Endodermal cell (in vitro differentiated cells): Measurements from ENCODE around the gene DAND5. TPM values are rescaled to one million over a fixed set of nuclear protein-coding genes. Genes with fewer than 3 reads are reported as not detected.

Experiments used
- DNase-seq: peaks from one replicate; pipeline ENCODE4 v3.0.0-alpha.2; 2017
- H3K27ac ChIP-seq: 2 replicates; pipeline ENCODE4 v1.5.1; 2013; ENCODE audit warnings: mild to moderate bottlenecking, low read depth, low read length, moderate library complexity
- H3K27me3 ChIP-seq: 2 replicates; pipeline ENCODE4 v1.6.1; 2013; ENCODE audit warnings: mild to moderate bottlenecking, low read length, moderate library complexity; ENCODE audit not compliant: insufficient read depth, control insufficient read depth, poor library complexity, severe bottlenecking
- H3K36me3 ChIP-seq: 2 replicates; pipeline ENCODE4 v1.7.0; 2013; ENCODE audit warnings: mild to moderate bottlenecking, low read length, moderate library complexity; ENCODE audit not compliant: control insufficient read depth, insufficient read depth
- H3K4me1 ChIP-seq: one replicate; pipeline ENCODE4 v1.7.0; 2013; ENCODE audit warnings: low read length; ENCODE audit not compliant: control insufficient read depth, insufficient read depth
- H3K4me3 ChIP-seq: 2 replicates; pipeline ENCODE4 v1.5.1; 2013; ENCODE audit warnings: mild to moderate bottlenecking, low read length, moderate library complexity
- H3K9ac ChIP-seq: 2 replicates; pipeline ENCODE4 v1.6.1; 2013; ENCODE audit warnings: mild to moderate bottlenecking, low read length, moderate library complexity; ENCODE audit not compliant: poor library complexity, severe bottlenecking; ENCODE audit errors: extremely low read depth
- H3K9me3 ChIP-seq: 2 replicates; pipeline ENCODE4 v1.6.1; 2013; ENCODE audit warnings: mild to moderate bottlenecking, low read length, moderate library complexity; ENCODE audit not compliant: control insufficient read depth
- H3K27ac Mint-ChIP-seq: 2 replicates; pipeline ENCODE4 v1.8.0; 2020; ENCODE audit warnings: mixed read lengths
- H3K27me3 Mint-ChIP-seq: 2 replicates; pipeline ENCODE4 v1.8.0; 2021; ENCODE audit warnings: mild to moderate bottlenecking, mixed read lengths; ENCODE audit not compliant: insufficient read depth
- H3K36me3 Mint-ChIP-seq: 2 replicates; pipeline ENCODE4 v1.8.0; 2020; ENCODE audit warnings: low read depth, mixed read lengths
- H3K4me1 Mint-ChIP-seq: 2 replicates; pipeline ENCODE4 v1.8.0; 2020; ENCODE audit warnings: mixed read lengths
- H3K4me3 Mint-ChIP-seq: 2 replicates; pipeline ENCODE4 v1.8.0; 2020; ENCODE audit warnings: mild to moderate bottlenecking, moderate library complexity, mixed read lengths
- H3K9me3 Mint-ChIP-seq: 2 replicates; pipeline ENCODE4 v1.8.0; 2020; ENCODE audit warnings: mild to moderate bottlenecking, mixed read lengths
- WGBS, 2 experiments: methylation state at CpG; one replicate each; pipeline versions ENCODE4 v1.1.5 to v1.1.7; 2013; ENCODE audit warnings: missing lambda C conversion rate in 2 of 2, mixed read lengths in 1 of 2; ENCODE audit not compliant: insufficient coverage in 1 of 2, insufficient read length in 1 of 2; 5-methylcytosine and 5-hydroxymethylcytosine counted together
- total RNA-seq, 2 donors: library from RNA; stranded (reverse); fragmentation: NEBNext Ultra II Directional in 1 of 2; extraction: Animal tissue kit (Norgen Biotek cat#: 25700) in 1 of 2; gene quantifications; 2 replicates in 1 of 2; 3 replicates in 1 of 2; pipeline ENCODE4 v1.2.1, GENCODE V29; 2021
- TF ChIP-seq, protein P1 (sequence below): fragments of 200-600 bp; sonication (generic); conservative IDR thresholded peaks from 2 replicates; pipeline ENCODE4 v1.5.0; 2021; ENCODE audit warnings: antibody characterized with exemption, mild to moderate bottlenecking

The DAND5 gene
- total RNA-seq, 2 donors from 2014 or later: 0.13 to 0.40 TPM

DNA sequence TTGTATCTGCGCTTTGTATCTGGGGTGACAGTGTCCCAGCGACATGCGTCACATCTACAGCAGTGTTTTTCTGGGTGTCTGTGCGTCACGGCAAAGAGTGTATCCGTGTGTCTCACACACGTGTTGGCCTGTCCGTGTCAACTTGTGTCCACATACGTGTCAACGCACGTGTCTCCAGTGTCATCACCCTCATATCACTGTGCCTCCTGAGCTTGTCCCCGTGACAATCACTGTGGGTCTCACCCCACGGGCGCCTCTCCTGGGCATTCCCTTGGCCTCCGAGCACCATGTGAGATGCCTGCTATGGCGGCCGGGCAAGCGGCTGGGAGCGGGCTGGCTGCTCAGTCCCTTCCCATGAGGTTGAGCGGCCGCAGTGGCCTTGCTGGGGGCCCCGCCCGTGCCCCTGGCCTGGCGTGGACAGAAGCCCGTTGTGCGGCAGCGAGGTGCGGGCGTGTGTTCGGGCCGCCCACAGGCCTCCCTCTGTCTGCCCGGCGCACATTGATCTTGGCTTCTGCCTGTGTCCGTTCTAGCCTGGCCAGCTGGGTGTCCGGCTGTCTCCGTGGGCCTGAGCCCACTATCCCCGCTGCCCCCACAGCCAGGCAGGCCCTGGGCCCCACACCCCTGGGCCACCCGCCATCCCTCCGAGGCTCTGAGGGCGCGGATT, 32.3 kb downstream of the DAND5 start:
- H3K4me1 Mint-ChIP-seq: peaks cover 3% of the 10 kb centered on the region
- Histone ChIP-seq H3K36me3 (no peaks in the 10 kb centered on the region), H3K27me3 (peaks cover 90% of the 10 kb centered on the region), H3K9ac (no peak overlapping the region), H3K4me1 (no peaks in the 10 kb centered on the region), H3K9me3 (no peaks in the 10 kb centered on the region), H3K4me3 (no peak overlapping the region), H3K27ac (no peak overlapping the region)
- H3K9me3 Mint-ChIP-seq: no peaks in the 10 kb centered on the region
- no peak overlapping the region for H3K4me3 Mint-ChIP-seq
- TF ChIP-seq, protein P1, sequence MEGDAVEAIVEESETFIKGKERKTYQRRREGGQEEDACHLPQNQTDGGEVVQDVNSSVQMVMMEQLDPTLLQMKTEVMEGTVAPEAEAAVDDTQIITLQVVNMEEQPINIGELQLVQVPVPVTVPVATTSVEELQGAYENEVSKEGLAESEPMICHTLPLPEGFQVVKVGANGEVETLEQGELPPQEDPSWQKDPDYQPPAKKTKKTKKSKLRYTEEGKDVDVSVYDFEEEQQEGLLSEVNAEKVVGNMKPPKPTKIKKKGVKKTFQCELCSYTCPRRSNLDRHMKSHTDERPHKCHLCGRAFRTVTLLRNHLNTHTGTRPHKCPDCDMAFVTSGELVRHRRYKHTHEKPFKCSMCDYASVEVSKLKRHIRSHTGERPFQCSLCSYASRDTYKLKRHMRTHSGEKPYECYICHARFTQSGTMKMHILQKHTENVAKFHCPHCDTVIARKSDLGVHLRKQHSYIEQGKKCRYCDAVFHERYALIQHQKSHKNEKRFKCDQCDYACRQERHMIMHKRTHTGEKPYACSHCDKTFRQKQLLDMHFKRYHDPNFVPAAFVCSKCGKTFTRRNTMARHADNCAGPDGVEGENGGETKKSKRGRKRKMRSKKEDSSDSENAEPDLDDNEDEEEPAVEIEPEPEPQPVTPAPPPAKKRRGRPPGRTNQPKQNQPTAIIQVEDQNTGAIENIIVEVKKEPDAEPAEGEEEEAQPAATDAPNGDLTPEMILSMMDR: no peak
- DNase-seq: no peak
- no peaks in the 10 kb centered on the region for H3K36me3 Mint-ChIP-seq
- H3K27ac Mint-ChIP-seq: no peak overlapping the region
- WGBS, 2 experiments: 89 to 90% methylated on average over 36 to 41 of the region's 41 CpGs
- peaks cover 89% of the 10 kb centered on the region for H3K27me3 Mint-ChIP-seq

DNA sequence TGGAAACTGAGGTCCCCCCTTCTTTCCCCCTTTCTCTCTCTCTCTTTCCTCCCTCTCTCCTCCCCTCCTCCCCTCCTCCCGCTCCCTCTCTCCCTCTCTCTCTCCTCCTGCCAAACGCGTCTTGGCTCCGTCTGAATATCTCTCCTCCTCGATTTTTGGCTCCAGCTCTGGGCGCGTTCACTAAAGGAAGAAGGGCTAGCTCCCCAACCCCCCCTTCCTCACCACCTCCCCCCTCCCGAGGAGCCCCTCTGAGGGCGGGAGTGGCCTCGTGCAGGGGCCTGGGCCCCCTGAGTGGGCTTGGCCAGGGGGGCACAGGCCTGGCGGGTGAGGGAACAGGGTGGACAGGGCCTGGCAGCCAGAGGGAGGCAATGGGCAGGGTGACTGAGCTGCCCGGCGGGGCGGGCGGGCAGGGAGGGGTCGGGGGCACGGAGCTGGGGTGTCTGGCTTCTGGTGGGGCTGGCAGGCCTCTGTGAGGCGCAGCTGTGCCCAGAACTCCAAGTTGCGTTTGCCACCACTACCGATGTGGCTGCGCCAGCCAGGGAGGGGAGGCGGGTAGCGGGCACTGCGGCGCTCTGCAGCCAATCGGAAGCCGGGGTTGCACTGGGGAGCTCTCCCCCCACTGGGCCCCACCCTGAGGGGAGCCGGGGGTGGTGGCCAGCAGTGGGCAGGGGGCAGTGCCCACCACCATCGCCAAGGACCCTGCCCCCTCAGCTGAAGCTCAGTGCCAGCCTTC, 33.0 kb downstream of the DAND5 start:
- no peak overlapping the region for H3K4me3 ChIP-seq
- H3K9ac ChIP-seq: no peak overlapping the region
- peaks cover 3% of the 10 kb centered on the region for H3K4me1 Mint-ChIP-seq
- H3K36me3 ChIP-seq: no peaks in the 10 kb centered on the region
- peaks cover 88% of the 10 kb centered on the region for H3K27me3 Mint-ChIP-seq
- no peak for DNase-seq
- TF ChIP-seq, protein P1: no peak
- H3K27ac ChIP-seq: no peak overlapping the region
- H3K4me1 ChIP-seq: no peaks in the 10 kb centered on the region
- H3K27ac Mint-ChIP-seq: no peak overlapping the region
- H3K9me3 Mint-ChIP-seq: no peaks in the 10 kb centered on the region
- peaks cover 90% of the 10 kb centered on the region for H3K27me3 ChIP-seq
- no peaks in the 10 kb centered on the region for H3K9me3 ChIP-seq
- WGBS, 2 experiments: 84 to 93% methylated on average over 8 to 28 of the region's 29 CpGs
- no peak overlapping the region for H3K4me3 Mint-ChIP-seq
- H3K36me3 Mint-ChIP-seq: no peaks in the 10 kb centered on the region

DNA sequence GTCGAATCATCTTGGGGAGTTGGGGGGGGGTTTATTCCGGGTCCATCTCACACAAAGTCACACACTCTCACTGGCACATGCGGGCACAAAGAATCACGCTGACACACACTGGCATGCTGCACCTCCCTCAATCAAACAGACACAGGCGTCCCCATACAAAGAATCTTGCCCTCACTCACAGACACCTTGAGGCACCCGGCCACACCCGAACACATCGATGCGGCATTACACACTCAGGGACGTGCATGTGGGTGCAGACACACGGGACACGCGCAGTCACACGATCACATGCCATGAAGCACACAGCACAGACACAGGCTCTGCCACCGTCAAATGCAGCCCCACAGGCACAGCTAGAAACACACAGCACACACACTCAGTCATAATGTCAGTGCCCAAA, 33.7 kb downstream of the DAND5 start:
- Histone ChIP-seq H3K9me3 (no peaks in the 10 kb centered on the region), H3K27ac (no peak overlapping the region), H3K27me3 (peaks cover 90% of the 10 kb centered on the region), H3K9ac (no peak overlapping the region), H3K4me1 (no peaks in the 10 kb centered on the region), H3K36me3 (no peaks in the 10 kb centered on the region), H3K4me3 (no peak overlapping the region)
- Mint-ChIP-seq H3K36me3 (no peaks in the 10 kb centered on the region), H3K9me3 (no peaks in the 10 kb centered on the region), H3K4me3 (no peak overlapping the region), H3K27ac (no peak overlapping the region), H3K4me1 (peaks cover 3% of the 10 kb centered on the region), H3K27me3 (peaks cover 88% of the 10 kb centered on the region)
- DNase-seq: no peak
- WGBS, 2 experiments: 88 to 94% methylated on average over 5 to 13 of the region's 15 CpGs
- TF ChIP-seq, protein P1: no peak
